H1 (cell line): ENCODE results near the gene PKP3. TPM values are rescaled to one million over a fixed set of nuclear protein-coding genes. Genes with fewer than 3 reads are reported as not detected.

Source experiments
- CTCF ChIA-PET: fragments of 300-600 bp; sonication (Branson Sonifier 250); formaldehyde crosslinking; loops from one replicate; lab custom pipeline; 2021; ENCODE audit not compliant: partially characterized antibody; lab: Charles Lee
- POLR2A ChIA-PET: fragments of 300-600 bp; sonication (Branson Sonifier 250); formaldehyde crosslinking; loops from one replicate; lab custom pipeline; 2021; ENCODE audit warnings: inconsistent platforms; ENCODE audit not compliant: partially characterized antibody; lab: Charles Lee
- DNase-seq, 2 experiments: peaks; one replicate each; pipeline versions ENCODE4 v3.0.0 to v3.0.0-alpha.2; 2010 to 2022; ENCODE audit warnings: low spot score in 2 of 2, low read depth in 1 of 2, mixed read lengths in 1 of 2
- FAIRE-seq: peaks from 2 replicates; lab custom pipeline; 2011; peaks lifted over from hg19 to GRCh38; lab: Jason Lieb, UNC
- H2AFZ ChIP-seq: 2 replicates; pipeline ENCODE4 v1.8.1; 2012; ENCODE audit warnings: low read length, inconsistent platforms
- H2AK5ac ChIP-seq: 2 replicates; pipeline ENCODE4 v1.6.1; 2013; ENCODE audit warnings: low read depth, low read length
- H2BK120ac ChIP-seq: replicated peaks from 2 replicates; pipeline ENCODE3; 2013; ENCODE audit warnings: low read depth, low read length, inconsistent platforms
- H2BK12ac ChIP-seq: 2 replicates; pipeline ENCODE4 v1.6.1; 2013; ENCODE audit warnings: low read depth, low read length
- H2BK15ac ChIP-seq: 2 replicates; pipeline ENCODE4 v1.6.1; 2013; ENCODE audit warnings: low read length
- H2BK20ac ChIP-seq: 2 replicates; pipeline ENCODE4 v1.6.1; 2013; ENCODE audit warnings: low read length
- H2BK5ac ChIP-seq: 2 replicates; pipeline ENCODE4 v1.6.1; 2013; ENCODE audit warnings: low read depth, low read length
- H3K14ac ChIP-seq: 2 replicates; pipeline ENCODE4 v1.6.1; 2013; ENCODE audit warnings: inconsistent platforms; ENCODE audit not compliant: insufficient read length
- H3K18ac ChIP-seq: 2 replicates; pipeline ENCODE4 v1.6.1; 2013; ENCODE audit warnings: low read length; ENCODE audit errors: extremely low read depth
- H3K23ac ChIP-seq: 2 replicates; pipeline ENCODE4 v1.6.1; 2013; ENCODE audit warnings: inconsistent platforms; ENCODE audit not compliant: insufficient read length
- H3K23me2 ChIP-seq: 2 replicates; pipeline ENCODE4 v1.6.1; 2013; ENCODE audit warnings: low read depth, low read length
- H3K27ac ChIP-seq: 2 replicates; pipeline ENCODE4 v1.6.1; 2011; ENCODE audit warnings: low read depth, low read length, inconsistent platforms
- H3K27me3 ChIP-seq, 4 experiments: replicated peaks in 1 of 4; 1 replicate in 1 of 4; 2 replicates in 3 of 4; pipeline versions ENCODE4 v1.6.1 to v1.8.1; 2011 to 2013; ENCODE audit warnings: low read length in 3 of 4, mild to moderate bottlenecking in 3 of 4, inconsistent platforms in 2 of 4, mixed read lengths in 2 of 4, moderate library complexity in 1 of 4; ENCODE audit not compliant: control insufficient read depth in 3 of 4, insufficient read depth in 3 of 4; ENCODE audit errors: extremely low read depth in 1 of 4
- H3K36me3 ChIP-seq, 4 experiments: 2 replicates each; pipeline versions ENCODE4 v1.6.1 to v1.8.1; 2011 to 2013; ENCODE audit warnings: mild to moderate bottlenecking in 4 of 4, low read length in 3 of 4, moderate library complexity in 2 of 4, control low read depth in 1 of 4, inconsistent platforms in 1 of 4; ENCODE audit not compliant: insufficient read depth in 4 of 4, control insufficient read depth in 2 of 4
- H3K4ac ChIP-seq: replicated peaks from 2 replicates; pipeline ENCODE3; 2013; ENCODE audit warnings: low read length, low read depth, mixed read lengths, inconsistent platforms; ENCODE audit not compliant: insufficient read length
- H3K4me1 ChIP-seq, 4 experiments: replicated peaks in 1 of 4; 1 replicate in 1 of 4; 2 replicates in 3 of 4; pipeline versions ENCODE4 v1.6.1 to v1.8.1; 2011 to 2013; ENCODE audit warnings: low read length in 3 of 4, inconsistent platforms in 2 of 4, mixed read lengths in 1 of 4; ENCODE audit not compliant: insufficient read depth in 4 of 4, control insufficient read depth in 3 of 4
- H3K4me2 ChIP-seq, 2 experiments: 2 replicates each; pipeline versions ENCODE4 v1.6.1 to v1.8.1; 2011 to 2013; ENCODE audit warnings: low read depth in 2 of 2, low read length in 2 of 2, control low read depth in 1 of 2, inconsistent platforms in 1 of 2, mild to moderate bottlenecking in 1 of 2; ENCODE audit not compliant: insufficient read depth in 1 of 2
- H3K4me3 ChIP-seq, 4 experiments: fragments of 200-600, 300-600 bp in 1 of 4; sonication (generic), shearing (Covaris generic), sonication (Bioruptor Twin) in 1 of 4; 2 replicates each; pipeline versions ENCODE4 v1.5.1 to v1.8.1; 2011 to 2016; ENCODE audit warnings: low read length in 4 of 4, low read depth in 3 of 4, control low read depth in 2 of 4, inconsistent platforms in 2 of 4, mild to moderate bottlenecking in 2 of 4, mixed read lengths in 1 of 4, moderate library complexity in 1 of 4; ENCODE audit not compliant: insufficient read depth in 2 of 4; ENCODE audit errors: extremely low read depth in 1 of 4
- H3K56ac ChIP-seq: replicated peaks from 2 replicates; pipeline ENCODE3; 2013; ENCODE audit warnings: low read depth, mild to moderate bottlenecking, mixed read lengths, low read length, inconsistent platforms; ENCODE audit not compliant: insufficient read length
- H3K79me1 ChIP-seq: 2 replicates; pipeline ENCODE4 v1.6.1; 2013; ENCODE audit warnings: low read depth, low read length, control low read depth
- H3K79me2 ChIP-seq, 2 experiments: 2 replicates each; pipeline versions ENCODE4 v1.6.1 to v1.8.1; 2012 to 2013; ENCODE audit warnings: low read length in 2 of 2, mild to moderate bottlenecking in 2 of 2, inconsistent platforms in 1 of 2; ENCODE audit not compliant: insufficient read depth in 2 of 2, control insufficient read depth in 1 of 2
- H3K9ac ChIP-seq, 4 experiments: replicated peaks in 1 of 4; 1 replicate in 1 of 4; 2 replicates in 3 of 4; pipeline versions ENCODE4 v1.6.1 to v1.8.1; 2011 to 2013; ENCODE audit warnings: low read depth in 3 of 4, low read length in 3 of 4, control low read depth in 2 of 4, mild to moderate bottlenecking in 2 of 4, moderate library complexity in 2 of 4, inconsistent platforms in 1 of 4; ENCODE audit errors: extremely low read depth in 1 of 4
- H3K9me3 ChIP-seq, 2 experiments: 2 replicates each; pipeline versions ENCODE4 v1.6.1 to v1.8.1; 2012 to 2013; ENCODE audit warnings: mild to moderate bottlenecking in 2 of 2, moderate library complexity in 2 of 2, control low read depth in 1 of 2, inconsistent platforms in 1 of 2, low read depth in 1 of 2, low read length in 1 of 2, mixed read lengths in 1 of 2; ENCODE audit not compliant: insufficient read depth in 2 of 2
- H4K20me1 ChIP-seq, 2 experiments: replicated peaks in 1 of 2; 2 replicates each; pipeline versions ENCODE3 to v1.8.1; 2011 to 2013; ENCODE audit warnings: inconsistent platforms in 2 of 2, low read length in 2 of 2, mild to moderate bottlenecking in 1 of 2; ENCODE audit not compliant: insufficient read depth in 2 of 2, control insufficient read depth in 1 of 2
- H4K5ac ChIP-seq: 2 replicates; pipeline ENCODE4 v1.6.1; 2013; ENCODE audit warnings: low read length, low read depth, mixed read lengths, inconsistent platforms; ENCODE audit not compliant: insufficient read length
- H4K8ac ChIP-seq: 2 replicates; pipeline ENCODE4 v1.8.0; 2013; ENCODE audit warnings: mild to moderate bottlenecking, moderate library complexity, low read length, inconsistent platforms; ENCODE audit not compliant: insufficient read depth; ENCODE audit errors: extremely low read depth
- H4K91ac ChIP-seq: replicated peaks from 2 replicates; pipeline ENCODE3; 2013; ENCODE audit warnings: low read length, mixed read lengths, inconsistent platforms; ENCODE audit not compliant: insufficient read length
- BRCA1 ChIP-seq: IDR thresholded peaks from 2 replicates; pipeline ENCODE4 v1.6.1; 2012; ENCODE audit warnings: low read depth, low read length, improper control_type of control experiment
- EZH2 ChIP-seq: fragments of 200-600 bp; sonication (generic); IDR thresholded peaks from 2 replicates; pipeline ENCODE4 v1.7.1; 2012; ENCODE audit warnings: low read depth, mild to moderate bottlenecking, moderate library complexity, low read length, inconsistent platforms; ENCODE audit not compliant: severe bottlenecking
- HDAC2 ChIP-seq, 2 experiments: fragments of 300-600 bp in 1 of 2; sonication (generic) in 1 of 2; IDR thresholded peaks; 2 replicates each; pipeline ENCODE4 v1.6.1; 2011 to 2012; ENCODE audit warnings: low read depth in 2 of 2, low read length in 2 of 2, mild to moderate bottlenecking in 2 of 2, moderate library complexity in 2 of 2, borderline replicate concordance in 1 of 2, inconsistent platforms in 1 of 2
- JUND ChIP-seq: IDR thresholded peaks from 2 replicates; pipeline ENCODE4 v1.6.1; 2011; ENCODE audit warnings: mild to moderate bottlenecking, improper control_type of control experiment, low read length
- MAFK ChIP-seq: IDR thresholded peaks from 2 replicates; pipeline ENCODE4 v1.6.1; 2012; ENCODE audit warnings: low read depth, mild to moderate bottlenecking, improper control_type of control experiment, low read length
- RXRA ChIP-seq: IDR thresholded peaks from 2 replicates; pipeline ENCODE4 v1.6.1; 2011; ENCODE audit warnings: low read depth, mild to moderate bottlenecking, low read length, moderate library complexity; ENCODE audit not compliant: insufficient read depth
- SIRT6 ChIP-seq: IDR thresholded peaks from one replicate; pipeline ENCODE4 v1.7.1; 2012; ENCODE audit warnings: low read length, inconsistent platforms
- SIX5 ChIP-seq: IDR thresholded peaks from 2 replicates; pipeline ENCODE4 v1.6.1; 2011; ENCODE audit warnings: mild to moderate bottlenecking, low read depth, low read length
- TBP ChIP-seq: IDR thresholded peaks from 2 replicates; pipeline ENCODE4 v1.6.1; 2011; ENCODE audit warnings: low read depth, low read length, improper control_type of control experiment
- TCF12 ChIP-seq: IDR thresholded peaks from 2 replicates; pipeline ENCODE4 v1.6.1; 2011; ENCODE audit warnings: low read depth, mild to moderate bottlenecking, low read length
- TEAD4 ChIP-seq: IDR thresholded peaks from 2 replicates; pipeline ENCODE4 v1.6.1; 2012; ENCODE audit warnings: low read depth, low read length, inconsistent platforms, mixed read lengths
- WGBS, 2 experiments: shearing (Covaris generic) in 1 of 2; methylation state at CpG; one replicate each; pipeline versions ENCODE4 v1.1.6 to v1.1.7; 2013 to 2015; ENCODE audit warnings: low lambda C conversion rate in 2 of 2, mixed read lengths in 2 of 2, inconsistent platforms in 1 of 2, low coverage in 1 of 2, missing lambda C conversion rate in 1 of 2; ENCODE audit not compliant: insufficient replicate concordance in 2 of 2, insufficient coverage in 1 of 2, insufficient read length in 1 of 2; ENCODE audit errors: extremely low coverage in 1 of 2, missing lambda C conversion rate in 1 of 2; 5-methylcytosine and 5-hydroxymethylcytosine counted together
- polyA plus RNA-seq, 7 experiments: library from polyadenylated mRNA; depleted of rRNA in 3 of 7; stranded (reverse) in 5 of 7; unstranded in 2 of 7; fragments of >200 nt in 5 of 7; fragments of 200-250 nt in 2 of 7; gene quantifications; 1 replicate in 5 of 7; 2 replicates in 1 of 7; 4 replicates in 1 of 7; pipeline versions ENCODE4 v1.2.1 to v1.2.3, GENCODE V29; 2011 to 2013; ENCODE audit warnings: missing spikeins in 2 of 7, mixed read lengths in 2 of 7
- total RNA-seq: library from RNA; stranded (reverse); fragmentation: NEBNext Ultra II Directional; extraction: Animal tissue kit (Norgen Biotek cat#: 25700); gene quantifications from 2 replicates; pipeline ENCODE4 v1.2.1, GENCODE V29; 2021

Gene PKP3
- total and polyA plus RNA-seq, 2 of the 8 experiments (the other 6 are each of a cell fraction or from before 2014, with no cell fraction given), result 16.7 to 28.7 TPM

DNA sequence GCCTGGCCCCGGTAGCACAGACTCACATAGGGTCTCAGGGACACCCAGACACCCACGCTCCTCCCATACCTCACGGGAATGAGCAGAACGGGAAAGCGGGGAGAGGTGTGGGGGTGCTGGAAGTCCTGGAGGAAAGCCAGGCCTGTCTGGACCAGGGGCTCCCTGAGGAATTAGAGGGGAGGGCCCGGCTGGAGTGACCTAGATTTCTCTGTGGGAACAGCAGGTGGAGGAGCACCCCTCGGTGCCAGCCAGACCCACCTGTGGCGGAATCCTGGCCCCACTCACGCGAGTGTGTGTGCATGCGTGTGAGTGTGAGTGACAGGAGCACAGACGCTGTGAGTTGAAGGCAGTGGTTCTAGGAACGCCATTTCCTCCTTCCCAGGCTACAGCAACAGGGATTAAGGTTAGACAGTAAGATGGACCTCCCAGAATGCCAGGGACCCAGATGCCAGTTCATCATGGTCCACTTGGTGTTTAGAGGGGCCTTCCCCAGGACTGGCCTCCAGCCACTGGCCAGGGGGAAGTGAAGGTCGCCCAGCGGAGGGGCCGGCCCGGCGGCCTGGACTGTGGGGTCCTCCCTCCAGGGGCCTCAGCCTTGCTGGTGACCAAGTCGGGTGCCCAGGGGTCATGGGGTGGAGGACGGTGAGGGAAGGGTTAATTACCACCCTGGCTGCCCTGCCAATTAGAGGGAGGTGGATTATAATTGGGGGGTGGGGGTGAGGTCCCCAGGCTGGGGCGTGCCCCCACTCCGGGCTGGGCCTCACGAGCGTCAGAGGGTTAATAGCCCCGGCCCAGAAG is 1.0 kb downstream of the PKP3 start:
- Histone ChIP-seq H3K23me2 (peaks cover 10% of the 10 kb centered on the region; the same call in 1 of the 2 replicates), H4K20me1 (peaks cover 2 to 13% of the 10 kb centered on the region in 2 experiments), H4K8ac (peak overlapping the region; percentile 48; the same call in 1 of the 2 replicates), H2BK12ac (peak overlapping the region; percentile 72; the same call in 1 of the 2 replicates), H4K91ac (peak overlapping the region; percentile 74), H3K4me2 (peak overlapping the region; percentile 58 to 63), H2AFZ (no peak overlapping the region), H3K27ac (no peak overlapping the region), H3K4ac (peak overlapping the region; percentile 85), H3K18ac (no peak overlapping the region; the same call in 1 of the 2 replicates), H3K27me3 (no peaks in the 10 kb centered on the region), H3K9ac (peak overlapping the region in 1 of 4 experiments; percentile 24; a peak in 2 of 7 replicates), H4K5ac (no peak overlapping the region), H2BK15ac (0 out of 2 replicates have a peak overlapping the region, but pooled peaks have one; percentile 61), H2BK20ac (0 out of 2 replicates have a peak overlapping the region, but pooled peaks have one; percentile 75), H2BK5ac (peak overlapping the region; percentile 81; the same call in 1 of the 2 replicates), H3K9me3 (peaks cover 0 to 7% of the 10 kb centered on the region in 2 experiments; a peak in 1 of 4 replicates), H2BK120ac (no peak overlapping the region), H3K23ac (no peak overlapping the region), H3K79me2 (no peaks in the 10 kb centered on the region), H3K14ac (no peak overlapping the region), H3K4me3 (peak overlapping the region; percentile 9 to 59 (median 33); a peak in 7 of 8 replicates), H3K36me3 (peaks cover 0 to 24% (median 0%) of the 10 kb centered on the region in 4 experiments; a peak in 3 of 8 replicates), H3K79me1 (peaks cover 2% of the 10 kb centered on the region; the same call in 1 of the 2 replicates), H3K56ac (no peak overlapping the region), H2AK5ac (peak overlapping the region; percentile 92; the same call in 1 of the 2 replicates), H3K4me1 (peaks cover 6 to 15% (median 6%) of the 10 kb centered on the region in 4 experiments; a peak in 6 of 7 replicates)
- DNase-seq (no peak), FAIRE-seq (no peak)
- ChIA-PET POLR2A (interaction anchor here (1.2 to 4.2 kb wide), 6 partner anchors 9 to 144 kb away, joined by 3 to 20 read pairs (median 9); no protein-coding TSS in a partner anchor), CTCF (interaction anchor here (1.2 to 2.3 kb wide), 2 partner anchors 8 to 54 kb away, joined by 3 to 11 read pairs; no protein-coding TSS in a partner anchor)
- WGBS, 2 experiments, result 78% methylated on average over 22 of the region's 25 CpGs; no CpG with 5 or more reads in 1 of the 2 experiments
- TF ChIP-seq MAFK (no peak), RXRA (no peak), TEAD4 (no peak), SIRT6 (no peak), BRCA1 (no peak), HDAC2 (IDR thresholded peaks at IDR 0.05; ENCODE audit: borderline replicate concordance in 1 of 2, low read depth in 2 of 2, low read length in 2 of 2) (no peak), JUND (no peak), TCF12 (no peak), SIX5 (no peak), TBP (no peak), EZH2 (no peak)
